PC-3 (cell line): ENCODE measurements around the gene CRTC2. TPM values are rescaled to one million over a fixed set of nuclear protein-coding genes. Genes with fewer than 3 reads are reported as not detected.

Experiments
- ATAC-seq: fragments of 200-7000 bp; cut with Tn5 transposase; 2 replicates; pipeline ENCODE4 v1.9.1; 2020; ENCODE audit warnings: mild to moderate bottlenecking, moderate library complexity
- BruUV-seq: library from RNA; stranded (reverse); fragments of 400-500 nt; replicated peaks from 2 replicates; lab custom pipeline; 2021; lab: Mats Ljungman, UMichigan
- CTCF ChIA-PET: fragments of 300-600 bp; sonication (Branson Sonifier 250); formaldehyde crosslinking; loops from one replicate; lab custom pipeline; 2022; ENCODE audit warnings: antibody characterized with exemption; lab: Charles Lee
- POLR2A ChIA-PET: fragments of 300-600 bp; sonication (Branson Sonifier 250); formaldehyde crosslinking; loops from one replicate; lab custom pipeline; 2022; ENCODE audit warnings: antibody characterized with exemption; ENCODE audit not compliant: unreplicated experiment; lab: Charles Lee
- DNase-seq: peaks from one replicate; pipeline ENCODE4 v3.0.0-alpha.2; 2015
- H2AFZ ChIP-seq: fragments of 300-600 bp; sonication (generic); 2 replicates; pipeline ENCODE4 v1.6.0; 2016; ENCODE audit warnings: antibody characterized with exemption, low read length
- H3F3A ChIP-seq: fragments of 300-600 bp; sonication (generic); one replicate; pipeline ENCODE4 v1.6.0; 2017; ENCODE audit warnings: antibody characterized with exemption, low read length, control low read depth, mild to moderate bottlenecking; ENCODE audit not compliant: unreplicated experiment
- H3K27ac ChIP-seq: fragments of 300-600 bp; sonication (generic); 2 replicates; pipeline ENCODE4 v1.5.1; 2016; ENCODE audit warnings: mild to moderate bottlenecking, low read length
- H3K27me3 ChIP-seq: fragments of 300-600 bp; sonication (generic); 2 replicates; pipeline ENCODE4 v1.6.1; 2016; ENCODE audit warnings: low read length, mixed read lengths
- H3K36me3 ChIP-seq: fragments of 300-600 bp; sonication (generic); 2 replicates; pipeline ENCODE4 v1.6.1; 2016; ENCODE audit warnings: low read depth, mixed run types, low read length, mixed read lengths
- H3K4me1 ChIP-seq: fragments of 300-600 bp; sonication (generic); 2 replicates; pipeline ENCODE4 v1.5.1; 2016; ENCODE audit warnings: low read length; ENCODE audit not compliant: insufficient read depth
- H3K4me2 ChIP-seq: fragments of 300-600 bp; sonication (generic); 2 replicates; pipeline ENCODE4 v1.6.0; 2016; ENCODE audit warnings: low read length
- H3K4me3 ChIP-seq: fragments of 300-600 bp; sonication (generic); 2 replicates; pipeline ENCODE4 v1.5.1; 2016; ENCODE audit warnings: mild to moderate bottlenecking, low read length, mixed read lengths
- H3K79me2 ChIP-seq: fragments of 300-600 bp; sonication (generic); 2 replicates; pipeline ENCODE4 v1.6.1; 2017; ENCODE audit warnings: low read length, mixed read lengths
- H3K9ac ChIP-seq: fragments of 300-600 bp; sonication (generic); 2 replicates; pipeline ENCODE4 v1.6.0; 2016; ENCODE audit warnings: mild to moderate bottlenecking, low read length
- H3K9me2 ChIP-seq: fragments of 300-600 bp; sonication (generic); replicated peaks from 2 replicates; pipeline ENCODE4 v1.6.1; 2016; ENCODE audit warnings: mixed run types, low read length, mixed read lengths
- H3K9me3 ChIP-seq: fragments of 300-600 bp; sonication (generic); 2 replicates; pipeline ENCODE4 v1.6.1; 2016; ENCODE audit warnings: low read length, mixed read lengths
- H4K20me1 ChIP-seq: fragments of 300-600 bp; sonication (generic); 2 replicates; pipeline ENCODE4 v1.6.1; 2016; ENCODE audit warnings: low read length, mixed read lengths
- EZH2 ChIP-seq: fragments of 300-600 bp; sonication (generic); IDR thresholded peaks from one replicate; pipeline ENCODE4 v1.6.1; 2017; ENCODE audit warnings: antibody characterized with exemption, mild to moderate bottlenecking, low read length; ENCODE audit not compliant: unreplicated experiment
- EZH2phosphoT487 ChIP-seq: fragments of 300-600 bp; sonication (generic); IDR thresholded peaks from 2 replicates; pipeline ENCODE4 v1.6.1; 2018; ENCODE audit warnings: mild to moderate bottlenecking, antibody characterized with exemption, low read length, borderline replicate concordance
- intact Hi-C: fragments of 100-400 bp; cut with micrococcal nuclease; formaldehyde crosslinking; loops from 2 replicates; pipeline ENCODE4 v1.9.0; 2023
- total RNA-seq: library from RNA; depleted of rRNA; stranded (reverse); fragments of >200 nt; gene quantifications from 2 replicates; pipeline ENCODE4 v1.2.3, GENCODE V29; 2014
- TF ChIP-seq, protein P1 (sequence below): fragments of 300-600 bp; sonication (generic); conservative IDR thresholded peaks from 2 replicates; pipeline ENCODE4 v1.5.1; 2017; ENCODE audit warnings: antibody characterized with exemption, low read depth, mild to moderate bottlenecking, low read length

Gene CRTC2
- total RNA-seq, 1 experiment from 2014 or later = 21.0 TPM

DNA sequence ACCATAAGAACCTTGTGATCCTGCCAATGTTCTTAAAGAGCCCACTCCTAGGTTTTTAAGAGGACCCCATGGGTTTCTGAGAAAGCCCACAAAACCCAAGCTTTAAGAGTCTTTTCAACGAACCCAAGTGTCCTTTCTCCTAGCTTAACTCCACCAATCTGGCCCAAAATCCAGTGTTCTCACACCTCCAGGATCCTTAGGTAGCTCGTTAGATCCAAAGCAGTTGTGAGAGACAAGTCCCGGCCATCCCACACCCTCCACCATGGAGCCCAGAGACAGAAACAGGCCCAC lies 13.6 kb downstream of the CRTC2 start:
- Histone ChIP-seq H3F3A (no peaks in the 10 kb centered on the region), H3K27ac (no peak overlapping the region), H3K9ac (no peak overlapping the region), H3K9me2 (no peaks in the 10 kb centered on the region), H3K4me2 (peak overlapping the region; percentile 96), H3K79me2 (peaks cover 23% of the 10 kb centered on the region), H2AFZ (no peak overlapping the region), H3K9me3 (no peaks in the 10 kb centered on the region), H3K27me3 (no peaks in the 10 kb centered on the region), H3K36me3 (peaks cover 7% of the 10 kb centered on the region; the same call in 1 of the 2 replicates), H3K4me1 (peaks cover 13% of the 10 kb centered on the region), H4K20me1 (no peaks in the 10 kb centered on the region), H3K4me3 (peak overlapping the region; percentile 81; the same call in 1 of the 2 replicates)
- intact Hi-C loops = no loop called here
- BruUV-seq = no TSS peak
- no peak for ATAC-seq
- TF ChIP-seq EZH2phosphoT487 = no peak
- TF ChIP-seq, protein P1, sequence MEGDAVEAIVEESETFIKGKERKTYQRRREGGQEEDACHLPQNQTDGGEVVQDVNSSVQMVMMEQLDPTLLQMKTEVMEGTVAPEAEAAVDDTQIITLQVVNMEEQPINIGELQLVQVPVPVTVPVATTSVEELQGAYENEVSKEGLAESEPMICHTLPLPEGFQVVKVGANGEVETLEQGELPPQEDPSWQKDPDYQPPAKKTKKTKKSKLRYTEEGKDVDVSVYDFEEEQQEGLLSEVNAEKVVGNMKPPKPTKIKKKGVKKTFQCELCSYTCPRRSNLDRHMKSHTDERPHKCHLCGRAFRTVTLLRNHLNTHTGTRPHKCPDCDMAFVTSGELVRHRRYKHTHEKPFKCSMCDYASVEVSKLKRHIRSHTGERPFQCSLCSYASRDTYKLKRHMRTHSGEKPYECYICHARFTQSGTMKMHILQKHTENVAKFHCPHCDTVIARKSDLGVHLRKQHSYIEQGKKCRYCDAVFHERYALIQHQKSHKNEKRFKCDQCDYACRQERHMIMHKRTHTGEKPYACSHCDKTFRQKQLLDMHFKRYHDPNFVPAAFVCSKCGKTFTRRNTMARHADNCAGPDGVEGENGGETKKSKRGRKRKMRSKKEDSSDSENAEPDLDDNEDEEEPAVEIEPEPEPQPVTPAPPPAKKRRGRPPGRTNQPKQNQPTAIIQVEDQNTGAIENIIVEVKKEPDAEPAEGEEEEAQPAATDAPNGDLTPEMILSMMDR = no peak
- TF ChIP-seq EZH2 = no peak
- no peak for DNase-seq
- CTCF ChIA-PET = no interaction called here
- POLR2A ChIA-PET = no interaction called here

DNA sequence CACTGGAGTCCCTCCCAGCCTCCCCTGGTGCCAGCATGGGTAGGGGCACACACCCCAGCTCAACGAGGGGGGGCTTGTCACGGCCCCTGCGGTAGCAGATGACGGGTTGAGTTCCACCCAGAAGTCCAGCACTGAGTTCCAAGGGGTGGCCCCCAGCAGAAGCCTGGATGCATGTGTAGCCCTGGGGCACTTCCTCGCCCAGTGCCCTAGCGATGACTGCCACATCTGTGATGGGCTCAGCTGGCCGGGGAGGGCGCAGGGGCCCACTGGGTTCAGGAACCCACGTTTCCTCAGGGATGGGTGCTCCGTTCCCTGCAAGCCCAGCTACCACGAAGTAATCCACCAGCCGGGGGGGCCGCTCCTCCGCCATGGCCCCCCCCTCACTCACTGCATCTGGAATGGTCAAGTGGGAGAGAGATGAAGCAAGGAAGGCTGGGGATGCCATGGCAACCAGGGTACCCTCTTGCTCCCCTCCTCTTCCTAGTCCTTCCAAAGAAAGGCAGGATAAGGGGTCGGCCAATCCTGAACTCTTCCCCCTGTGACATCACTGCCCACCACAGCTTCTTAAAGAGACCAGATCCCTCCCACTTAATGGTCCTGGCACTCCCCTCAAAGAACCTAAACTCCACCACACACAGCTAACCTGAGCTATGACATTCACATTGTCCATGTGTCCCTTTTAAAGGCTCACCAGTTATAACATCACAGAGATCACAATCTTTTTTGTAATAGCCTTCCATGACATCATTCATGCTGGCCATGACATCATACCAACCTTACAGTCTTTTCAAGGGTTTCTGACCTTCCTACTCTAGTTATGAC lies 14.2 kb downstream of the CRTC2 start:
- DNase-seq (no peak), ATAC-seq (no peak)
- TF ChIP-seq EZH2 (no peak), EZH2phosphoT487 (no peak)
- TF ChIP-seq, protein P1 = no peak
- no TSS peak for BruUV-seq
- POLR2A ChIA-PET = no interaction called here
- Histone ChIP-seq H3K27me3 (no peaks in the 10 kb centered on the region), H2AFZ (no peak overlapping the region), H3K79me2 (peaks cover 23% of the 10 kb centered on the region), H3K9ac (no peak overlapping the region), H3K27ac (no peak overlapping the region), H3K36me3 (peaks cover 6% of the 10 kb centered on the region; the same call in 1 of the 2 replicates), H3K9me2 (no peaks in the 10 kb centered on the region), H3K4me2 (no peak overlapping the region), H4K20me1 (no peaks in the 10 kb centered on the region), H3K4me3 (no peak overlapping the region; the same call in 1 of the 2 replicates), H3K4me1 (peaks cover 13% of the 10 kb centered on the region), H3K9me3 (no peaks in the 10 kb centered on the region), H3F3A (no peaks in the 10 kb centered on the region)
- intact Hi-C loops = no loop called here
- CTCF ChIA-PET = no interaction called here

DNA sequence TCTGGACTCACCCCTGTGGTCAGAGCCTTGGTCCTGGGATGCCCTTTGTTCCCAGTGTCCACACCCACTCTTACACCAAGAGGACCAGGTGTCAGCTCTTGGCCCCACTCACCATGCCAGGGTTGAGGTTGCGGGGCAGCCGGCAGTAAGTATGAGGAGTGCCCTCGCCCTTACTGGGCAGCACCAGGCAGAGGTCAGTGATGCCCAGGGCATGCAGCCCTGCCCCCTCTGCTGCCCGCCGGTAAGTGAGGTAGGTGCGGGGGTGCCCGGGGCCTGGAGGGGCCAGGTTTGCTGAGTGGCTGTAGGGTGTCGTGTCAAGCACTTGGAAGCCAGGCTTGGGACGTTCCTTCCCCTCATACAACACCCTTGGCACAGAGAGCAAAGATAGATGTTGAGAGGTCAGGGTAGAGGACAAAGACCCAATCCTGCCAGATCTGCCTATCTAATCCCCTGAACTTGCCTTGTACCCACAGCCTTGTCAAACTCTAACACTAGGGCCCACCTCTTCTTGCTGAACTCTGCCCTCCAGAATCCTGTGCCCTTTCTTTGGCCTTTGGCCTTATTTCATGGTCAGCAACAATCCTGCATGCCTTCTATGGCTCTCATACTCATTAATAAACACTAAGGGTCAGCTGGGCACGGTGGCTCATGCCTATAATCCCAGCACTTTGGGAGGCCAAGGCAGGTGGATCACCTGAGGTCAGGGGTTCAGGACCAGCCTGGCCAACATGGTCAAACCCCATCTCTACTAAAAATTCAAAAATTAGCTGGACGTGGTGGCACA lies 15.5 kb downstream of the CRTC2 start:
- Histone ChIP-seq H3K4me3 (no peak overlapping the region), H3K27ac (no peak overlapping the region), H3K36me3 (peaks cover 3% of the 10 kb centered on the region; the same call in 1 of the 2 replicates), H3F3A (no peaks in the 10 kb centered on the region), H3K9me2 (no peaks in the 10 kb centered on the region), H4K20me1 (no peaks in the 10 kb centered on the region), H2AFZ (no peak overlapping the region), H3K79me2 (peaks cover 23% of the 10 kb centered on the region), H3K4me1 (peaks cover 13% of the 10 kb centered on the region), H3K9ac (no peak overlapping the region), H3K9me3 (no peaks in the 10 kb centered on the region), H3K4me2 (no peak overlapping the region), H3K27me3 (no peaks in the 10 kb centered on the region)
- intact Hi-C loops = no loop called here
- POLR2A ChIA-PET = no interaction called here
- ATAC-seq (no peak), DNase-seq (no peak)
- no peak for TF ChIP-seq EZH2phosphoT487
- TF ChIP-seq, protein P1 = no peak
- TF ChIP-seq EZH2 = no peak
- CTCF ChIA-PET = no interaction called here
- BruUV-seq = no TSS peak
